NCI-H2081 treated with DMSO at 0.1 percent for 48 hours (cell line): ENCODE measurements around the gene ITCH.
"Not testable (repeated sequence)": the region's sequence is repeated elsewhere in the genome, so short reads cannot be mapped to it uniquely, and the experiment has no call there.

Experiments used
- DNase-seq: peaks from one replicate; lab custom pipeline; 2025; lab: John Stamatoyannopoulos, UW

Gene ITCH

DNA sequence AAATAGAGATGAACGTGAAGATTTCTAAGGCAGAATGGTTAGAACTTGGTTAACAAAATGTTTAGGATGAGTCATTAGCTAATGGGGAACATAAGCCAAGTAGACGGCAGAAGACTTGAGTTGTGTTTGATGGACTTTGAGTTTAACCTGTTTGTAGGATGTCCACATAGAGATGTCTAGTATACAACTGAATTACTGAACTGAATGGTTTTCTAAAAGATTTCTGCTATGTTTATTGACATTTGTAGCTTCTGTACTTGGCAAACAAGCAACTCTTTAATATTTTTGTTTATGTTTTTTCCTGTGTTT, 98.7 kb downstream of the ITCH start:
- DNase-seq = no peak

- no peak for DNase-seq
Observed at GRCh38 chr20:34468951-34469350, 105.9 kb downstream of the ITCH start.

GRCh38 chr20:34472246-34472925, 109.3 kb downstream of the ITCH start:
- DNase-seq = no peak

DNA sequence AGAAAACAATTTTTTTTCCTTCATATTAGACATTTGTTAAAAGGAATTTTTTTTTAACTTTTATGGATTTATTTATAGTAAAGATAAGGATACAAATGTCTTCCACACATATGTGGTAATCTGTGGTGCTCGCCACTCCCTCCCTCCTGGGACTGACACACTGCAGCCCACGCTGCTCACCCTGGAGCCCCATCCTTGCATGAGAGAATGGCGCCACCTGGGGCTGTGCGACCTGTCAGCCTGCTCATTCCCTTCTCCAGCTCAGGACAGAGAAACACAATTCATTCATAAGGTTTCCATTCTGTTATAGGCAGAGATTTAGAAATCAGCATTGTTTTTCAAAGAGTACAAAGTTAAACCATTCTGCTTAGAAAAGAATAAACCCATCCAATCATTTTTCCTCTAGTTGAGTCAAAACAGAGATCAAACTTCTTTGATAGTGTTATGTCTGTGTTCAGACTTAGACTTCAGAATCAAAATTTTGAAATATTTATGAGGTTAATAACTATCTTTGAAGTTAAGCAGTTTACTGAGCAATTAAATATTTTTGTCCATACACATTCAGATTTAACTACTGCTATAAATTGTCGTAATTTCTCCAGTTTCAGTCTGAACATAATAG, 110.3 kb downstream of the ITCH start:
- no peak for DNase-seq

- DNase-seq = no peak
Observed at GRCh38 chr20:34475979-34476736, 113.1 kb downstream of the ITCH start.

DNA sequence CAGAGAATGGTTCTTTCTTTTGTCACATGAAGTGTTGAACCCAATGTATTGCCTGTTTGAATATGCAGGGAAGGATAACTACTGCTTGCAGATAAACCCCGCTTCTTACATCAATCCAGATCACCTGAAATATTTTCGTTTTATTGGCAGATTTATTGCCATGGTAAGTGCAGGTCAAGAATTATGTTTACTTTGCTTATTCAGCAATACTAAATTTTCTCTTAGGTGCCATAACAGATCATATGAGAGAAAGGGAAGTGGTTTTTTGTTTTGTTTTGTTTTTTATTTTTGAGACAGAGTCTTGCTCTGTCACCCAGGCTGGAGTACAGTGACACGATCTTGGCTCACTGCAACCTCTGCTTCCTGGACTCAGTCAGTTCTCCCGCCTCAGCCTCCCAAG, 116.6 kb downstream of the ITCH start:
- DNase-seq = no peak

- not testable (repeated sequence) for DNase-seq
Observed at GRCh38 chr20:34482154-34482553, 119.1 kb downstream of the ITCH start.

- not testable (repeated sequence) for DNase-seq
Observed at GRCh38 chr20:34483585-34484220, 120.6 kb downstream of the ITCH start.

GRCh38 chr20:34485068-34485634, 122.1 kb downstream of the ITCH start:
- DNase-seq = no peak

GRCh38 chr20:34491226-34491931, 128.3 kb downstream of the ITCH start:
- DNase-seq = no peak

DNA sequence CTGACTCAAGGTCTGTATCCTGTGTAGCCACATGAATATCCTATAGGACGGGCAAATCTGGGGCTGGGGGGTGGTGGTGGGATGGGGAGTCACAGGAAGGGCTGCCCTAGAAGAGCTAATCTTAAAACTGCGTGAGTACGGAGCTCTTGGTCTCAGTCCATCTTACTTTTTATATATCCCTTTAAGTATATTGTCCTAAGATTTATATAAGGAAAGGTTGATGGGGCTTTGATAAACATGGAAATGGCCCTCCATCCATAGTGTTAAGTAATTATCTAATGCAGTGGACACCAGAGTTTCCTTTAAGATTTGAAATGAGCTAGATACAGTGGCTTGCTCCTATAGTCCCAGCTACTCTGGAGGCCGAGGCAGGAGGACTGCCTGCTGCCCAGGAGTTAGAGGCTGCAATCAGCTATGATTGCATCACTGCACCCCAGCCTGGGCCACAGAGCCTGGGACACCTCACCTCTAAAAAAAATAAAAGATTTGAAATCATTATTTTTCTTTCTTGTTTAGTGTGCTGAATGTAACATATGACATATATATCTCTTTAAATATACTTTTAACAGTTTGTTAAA, 128.9 kb downstream of the ITCH start:
- DNase-seq = no peak

GRCh38 chr20:34493646-34494045, 130.6 kb downstream of the ITCH start:
- no peak for DNase-seq

GRCh38 chr20:34495307-34495706, 132.2 kb downstream of the ITCH start:
- no peak for DNase-seq

- DNase-seq = no peak
Observed at GRCh38 chr20:34495916-34496315, 132.8 kb downstream of the ITCH start.

GRCh38 chr20:34497596-34497995, 134.5 kb downstream of the ITCH start:
- DNase-seq = not testable (repeated sequence)

GRCh38 chr20:34500823-34501222, 137.8 kb downstream of the ITCH start:
- DNase-seq = no peak

DNA sequence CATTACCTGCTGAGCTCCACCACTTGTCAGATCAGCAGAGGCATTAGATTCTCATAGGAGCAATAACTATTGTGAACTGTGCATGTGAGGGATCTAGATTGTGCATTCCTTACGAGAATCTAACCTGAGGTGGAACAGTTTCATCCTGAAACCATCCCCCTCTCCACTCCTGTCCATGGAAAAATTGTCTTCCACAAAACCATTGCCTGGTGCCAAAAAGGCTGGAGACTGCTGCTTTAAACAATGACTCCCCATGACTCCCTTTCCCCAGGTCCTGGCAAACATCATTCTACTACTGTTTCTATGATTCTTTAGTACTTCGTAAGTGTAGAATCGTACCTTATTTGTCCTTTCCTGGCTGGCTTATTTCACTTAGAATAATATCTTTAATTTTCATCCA, 143.4 kb downstream of the ITCH start:
- DNase-seq = peak; percentile 2

DNA sequence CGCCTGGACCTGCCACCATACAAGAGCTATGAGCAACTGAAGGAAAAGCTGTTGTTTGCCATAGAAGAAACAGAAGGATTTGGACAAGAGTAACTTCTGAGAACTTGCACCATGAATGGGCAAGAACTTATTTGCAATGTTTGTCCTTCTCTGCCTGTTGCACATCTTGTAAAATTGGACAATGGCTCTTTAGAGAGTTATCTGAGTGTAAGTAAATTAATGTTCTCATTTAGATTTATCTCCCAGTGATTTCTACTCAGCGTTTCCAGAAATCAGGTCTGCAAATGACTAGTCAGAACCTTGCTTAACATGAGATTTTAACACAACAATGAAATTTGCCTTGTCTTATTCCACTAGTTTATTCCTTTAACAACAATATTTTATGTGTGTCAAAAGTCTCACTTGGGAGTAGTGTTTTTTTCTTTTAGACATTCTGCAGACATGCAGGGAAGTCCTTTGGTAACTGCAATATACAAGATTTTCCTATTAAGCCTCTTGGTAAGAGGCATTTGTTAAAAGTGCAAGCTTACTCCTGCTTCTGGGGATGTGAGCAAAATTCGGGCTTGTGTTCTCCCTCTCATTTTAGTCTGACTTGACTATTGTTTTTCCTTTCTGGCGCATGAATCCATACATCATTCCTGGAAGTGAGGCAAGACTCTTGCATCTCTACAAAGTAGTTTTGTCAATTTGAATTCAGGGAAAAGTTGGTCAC, 144.8 kb downstream of the ITCH start:
- no peak for DNase-seq

DNA sequence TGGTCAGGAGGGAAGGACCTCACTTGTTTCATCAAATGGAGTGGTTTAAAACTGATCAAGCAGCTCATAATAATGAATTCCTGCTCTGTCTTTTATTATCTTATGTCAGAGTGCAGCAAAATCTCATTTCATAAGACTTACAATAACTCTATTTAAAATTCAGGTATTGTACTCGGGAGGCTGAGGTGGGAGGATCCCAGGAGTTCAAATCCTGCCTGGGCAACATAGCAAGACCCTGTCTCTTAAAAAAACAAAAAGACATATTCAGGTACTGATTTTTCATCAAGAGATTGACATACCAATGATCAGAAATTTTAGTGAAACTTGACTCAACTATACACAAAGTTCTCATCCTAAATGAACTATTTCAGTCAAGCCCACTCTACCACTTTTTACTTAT, 147.5 kb downstream of the ITCH start:
- DNase-seq = no peak

GRCh38 chr20:34511891-34512265, 148.8 kb downstream of the ITCH start:
- DNase-seq = no peak
